ENCODE data around the gene E2F6.

DNA sequence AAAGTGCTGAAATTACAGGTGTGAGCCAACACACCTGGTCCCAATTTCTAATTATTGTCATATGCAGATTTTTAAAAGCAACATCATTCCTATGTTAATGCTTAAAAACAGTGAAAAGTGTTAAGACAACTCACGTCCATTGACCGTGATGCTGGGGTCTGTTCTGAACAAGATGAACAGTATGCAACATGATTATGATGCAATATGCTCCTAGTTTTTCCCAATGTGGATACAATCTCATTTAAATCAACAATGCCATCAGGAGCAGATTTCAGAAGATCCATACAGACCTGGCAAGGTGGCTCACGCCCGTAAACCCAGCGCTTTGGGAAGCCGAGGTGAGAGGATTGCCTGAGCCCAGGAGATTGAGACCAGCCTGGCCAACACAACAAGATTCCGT, 31.5 kb downstream of the E2F6 start:
- TF ChIP-seq HDAC2 (IDR thresholded peaks at IDR 0.05; ENCODE audit: borderline replicate concordance in 1 of 2, low read depth in 2 of 2, low read length in 2 of 2) (no peak), EP300 (IDR thresholded peaks at IDR 0.05; ENCODE audit: borderline replicate concordance in 1 of 2, low read depth in 2 of 2, low read length in 2 of 2) (no peak)

Data from H1 (cell line).